ENCODE data around the gene LITAFD.

The LITAFD gene

DNA sequence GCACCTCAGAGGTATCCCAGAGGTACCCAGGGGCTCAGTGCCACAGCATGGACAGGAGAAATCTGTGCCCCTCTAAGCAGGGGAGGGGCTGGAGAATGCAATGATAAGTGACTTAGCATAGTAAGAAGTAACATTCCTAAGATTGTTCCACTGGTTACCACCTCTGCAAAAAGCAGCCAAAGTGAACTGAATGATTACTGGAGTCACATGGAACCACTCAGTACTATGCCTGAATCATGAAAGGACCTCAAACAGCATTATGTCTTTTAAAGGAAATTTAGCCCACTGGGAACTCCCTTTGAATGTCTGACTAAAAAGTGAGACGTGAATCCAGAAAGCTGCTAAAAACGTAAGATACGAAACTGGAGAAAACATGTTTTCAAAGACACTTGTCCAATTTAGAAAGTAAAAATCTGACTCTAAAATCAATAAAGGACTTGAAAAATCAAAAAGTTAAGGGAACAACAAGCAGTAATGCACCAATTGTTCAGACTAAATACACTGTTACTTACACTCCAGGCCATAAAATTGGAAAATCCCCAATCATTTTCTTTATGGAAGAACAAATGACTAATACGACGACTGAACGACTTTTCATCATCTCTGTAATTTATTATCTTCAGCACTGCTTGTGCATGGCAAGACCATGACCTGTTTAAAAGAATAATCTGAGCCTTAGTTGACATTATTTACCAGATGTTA is 38.6 kb downstream of the LITAFD start:
- DNase-seq (ENCODE audit: low spot score), result no peak

DNA sequence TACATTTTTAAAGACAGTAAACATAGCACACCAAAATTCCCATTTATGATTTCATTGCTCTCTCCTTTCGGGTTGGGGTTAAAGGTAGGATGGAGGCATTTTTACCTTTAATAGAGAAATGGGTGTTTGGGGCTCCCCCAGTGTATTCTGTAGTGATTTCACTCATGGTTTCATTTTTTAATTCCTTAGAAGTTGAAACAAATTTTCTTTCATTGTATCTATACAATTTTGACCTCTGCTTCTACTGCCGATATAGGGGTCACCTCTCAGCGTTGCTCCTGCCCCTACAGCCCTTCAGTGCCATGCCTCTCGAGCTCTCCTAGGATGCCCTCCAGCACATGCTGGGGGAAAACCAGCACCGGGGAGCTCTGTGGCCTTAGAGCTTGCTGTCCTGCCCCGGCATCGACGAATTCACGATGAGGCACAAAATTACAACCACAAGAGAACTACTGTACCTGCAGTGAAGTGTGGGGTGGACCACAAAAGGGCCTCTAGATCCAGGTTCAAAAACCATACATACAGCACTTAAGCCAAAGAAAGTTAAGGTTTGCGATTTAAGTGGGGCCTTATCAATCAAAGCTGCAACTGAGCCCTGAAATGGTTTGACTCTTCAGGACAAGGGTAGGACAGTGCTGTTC is 39.3 kb downstream of the LITAFD start:
- no peak for DNase-seq (ENCODE audit: low spot score)

DNA sequence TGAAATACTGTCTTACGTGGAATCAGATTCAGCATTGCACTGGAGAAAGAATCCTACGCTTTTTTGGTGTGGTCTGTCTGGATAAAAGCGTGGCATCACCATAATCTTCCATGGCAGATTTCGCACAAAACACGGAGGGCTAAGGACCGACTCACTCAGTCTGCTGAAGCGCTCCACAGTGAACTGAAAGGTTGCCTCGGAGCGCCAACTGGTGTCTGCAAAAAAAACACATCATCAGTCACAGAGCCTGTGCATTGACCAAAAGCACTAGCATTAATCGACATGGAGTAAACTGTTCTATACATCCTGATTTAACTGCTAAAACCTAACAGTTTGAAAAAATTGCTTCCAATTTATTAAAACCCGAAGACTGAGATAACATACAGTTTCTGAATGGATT is 41.0 kb downstream of the LITAFD start:
- peak; percentile 35 for DNase-seq (ENCODE audit: low spot score)

DNA sequence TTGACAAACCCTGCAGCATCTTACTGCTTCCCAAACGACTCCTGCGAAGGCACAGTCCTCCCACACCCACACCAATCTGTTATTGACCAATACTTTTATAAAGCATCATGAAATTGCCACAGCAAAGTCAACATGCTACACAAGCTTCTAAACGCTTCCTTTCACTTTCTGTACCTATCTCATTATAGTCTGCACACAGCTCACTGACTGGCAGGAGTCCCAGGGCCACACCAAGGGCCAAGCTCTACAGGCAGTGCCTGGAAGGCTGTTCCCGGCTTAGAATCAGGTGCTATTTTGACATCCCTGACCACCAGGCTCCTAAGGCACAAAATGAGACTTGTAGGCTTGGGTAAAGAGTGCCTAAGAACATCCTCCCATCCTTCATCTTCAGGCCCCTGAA is 42.1 kb downstream of the LITAFD start:
- no peak for DNase-seq (ENCODE audit: low spot score)

DNA sequence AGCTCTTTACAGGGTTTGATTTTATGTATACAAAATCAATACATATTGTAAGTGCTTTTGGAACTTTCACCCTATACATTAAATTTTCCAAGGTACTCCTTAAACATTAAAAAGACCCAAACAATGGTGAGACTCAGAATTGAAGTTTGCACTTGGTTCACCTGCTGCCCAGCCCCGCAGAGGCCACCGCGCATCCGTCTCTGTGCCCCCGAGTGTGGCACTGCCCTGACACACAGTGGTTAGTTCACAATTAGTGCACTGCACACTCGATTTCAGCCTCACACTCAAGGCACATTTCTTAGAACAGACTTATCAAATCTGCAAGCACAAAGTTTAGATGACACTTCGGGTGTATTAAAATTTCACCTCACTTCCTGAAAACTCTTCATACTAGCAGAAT is 43.3 kb downstream of the LITAFD start:
- no peak for DNase-seq (ENCODE audit: low spot score)

DNA sequence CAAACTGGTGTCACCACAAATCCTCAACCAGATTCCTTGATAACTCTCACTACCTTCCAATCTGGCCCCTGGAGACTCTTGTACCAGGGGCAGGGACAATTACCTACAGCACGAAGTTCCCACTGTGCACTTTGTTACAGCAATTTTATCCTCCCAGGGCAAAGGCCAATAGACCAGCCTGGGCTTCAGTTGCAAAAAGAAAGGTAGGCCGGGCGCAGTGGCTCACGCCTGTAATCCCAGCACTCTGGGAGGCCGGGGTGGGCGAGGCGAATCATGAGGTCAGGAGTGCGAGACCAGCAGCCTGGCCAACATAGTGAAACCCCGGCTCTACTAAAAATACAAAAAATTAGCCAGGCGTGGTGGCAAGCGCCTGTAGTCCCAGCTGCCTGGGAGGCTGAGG is 44.7 kb downstream of the LITAFD start:
- DNase-seq (ENCODE audit: low spot score), result no peak

DNA sequence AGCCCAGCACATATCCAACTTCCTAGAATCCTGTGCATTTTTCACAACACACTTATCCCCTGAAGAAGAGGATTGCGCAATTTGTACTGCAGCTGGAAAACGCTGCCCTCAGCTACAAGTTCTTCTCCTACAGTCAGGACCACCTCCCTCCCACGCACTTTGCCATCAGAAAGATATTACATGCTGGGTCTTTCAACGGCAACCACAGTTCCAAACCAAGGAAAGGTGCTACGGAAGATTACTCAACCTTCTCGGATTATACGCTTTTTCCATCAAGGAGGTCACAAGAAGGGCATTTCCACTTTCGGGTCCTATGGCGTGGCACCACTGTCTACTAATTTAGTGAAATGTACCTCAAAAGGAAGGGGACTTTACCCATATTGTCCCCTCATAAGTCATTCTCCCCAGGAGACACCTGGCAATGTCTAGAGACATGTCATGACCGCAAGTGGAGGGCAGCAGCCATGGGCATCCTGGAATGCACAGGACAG is 46.4 kb downstream of the LITAFD start:
- no peak for DNase-seq (ENCODE audit: low spot score)

DNA sequence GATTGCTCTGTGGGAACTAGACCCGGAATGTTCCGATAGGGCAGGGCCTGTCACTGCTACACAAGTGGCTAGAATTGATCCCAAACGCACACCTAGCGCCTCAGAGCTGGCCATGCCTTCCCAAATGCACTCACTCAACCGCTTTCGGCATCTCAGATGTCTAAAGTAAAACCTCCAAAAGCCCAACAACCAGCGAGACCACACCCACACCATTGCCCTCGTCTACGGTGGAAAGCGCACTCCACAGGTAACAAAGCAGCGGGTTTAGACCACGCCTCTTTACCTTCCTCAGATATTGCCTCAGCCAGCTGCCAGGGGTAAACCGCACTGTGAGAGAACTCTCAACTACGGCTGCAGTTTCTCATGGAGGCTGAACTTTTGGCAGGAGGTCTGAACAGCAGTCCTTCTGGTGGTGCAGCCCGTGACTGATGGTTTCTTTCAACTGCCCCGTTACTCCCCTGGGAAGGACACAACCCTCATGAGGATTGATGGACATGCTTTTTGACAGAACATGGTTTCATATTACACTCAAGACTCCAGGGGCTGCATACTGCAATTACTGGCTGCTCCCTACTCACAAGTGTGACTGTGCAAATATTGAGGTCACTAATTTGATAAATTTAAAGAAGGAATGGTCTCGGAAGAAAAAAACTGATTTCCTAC is 47.1 kb downstream of the LITAFD start:
- DNase-seq (ENCODE audit: low spot score), result no peak

DNA sequence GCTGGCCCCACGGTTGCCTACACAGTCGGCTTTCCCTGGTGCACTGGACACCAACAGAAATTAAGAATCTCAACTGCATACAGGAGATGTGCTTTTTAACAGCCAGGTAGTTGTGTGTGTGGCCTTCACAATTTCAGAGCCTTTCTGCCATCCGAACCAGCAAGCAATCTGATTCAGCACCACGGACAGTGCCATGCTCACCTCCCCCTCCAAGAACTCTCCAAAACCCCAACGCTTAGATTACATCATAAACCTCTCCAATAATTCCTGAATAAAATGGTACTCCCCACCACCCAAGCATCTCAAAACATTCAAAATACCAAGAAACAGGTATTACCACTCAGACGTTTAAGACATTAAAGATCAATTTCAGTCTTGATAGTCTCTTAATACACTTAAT is 49.7 kb downstream of the LITAFD start:
- DNase-seq (ENCODE audit: low spot score), result no peak

DNA sequence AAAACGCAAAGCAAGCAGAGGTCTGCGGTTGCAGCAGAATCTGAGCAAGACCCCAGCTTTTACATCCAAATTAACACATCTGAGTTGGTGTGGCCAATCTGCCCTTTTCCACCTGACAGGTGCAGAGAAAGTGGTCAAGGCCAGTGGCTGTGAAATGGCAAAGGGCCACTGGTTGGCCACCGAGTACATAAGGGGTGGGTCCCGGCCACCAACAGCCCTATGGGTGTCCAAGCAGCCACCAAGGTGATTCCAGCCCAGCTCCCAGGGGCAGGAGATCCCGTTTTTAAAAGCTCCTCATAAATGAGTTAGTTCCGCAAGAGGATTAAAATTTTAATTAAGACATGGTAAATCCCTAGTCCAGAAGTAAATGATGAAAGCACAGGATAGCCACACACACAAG is 52.5 kb downstream of the LITAFD start:
- no peak for DNase-seq (ENCODE audit: low spot score)

Data from putamen (tissue), 1 donor.